Right atrium auricular region (tissue), 2 donors: Measurements from ENCODE around the gene DSE. TPM values are rescaled to one million over a fixed set of nuclear protein-coding genes. Genes with fewer than 3 reads are reported as not detected.
"Not testable (repeated sequence)": the region's sequence is repeated elsewhere in the genome, so short reads cannot be mapped to it uniquely, and the experiment has no call there.

Source experiments
- DNase-seq: peaks from one replicate; pipeline ENCODE4 v3.0.0-alpha.2; 2019; ENCODE audit warnings: low spot score
- H3K27ac ChIP-seq, 2 donors: fragments of 200-600 bp; sonication (generic); 1 replicate in 1 of 2; 2 replicates in 1 of 2; pipeline ENCODE4 v1.5.1; 2016 to 2019
- H3K27me3 ChIP-seq, 2 donors: fragments of 200-600 bp; sonication (generic); one replicate each; pipeline versions ENCODE4 v1.5.1 to v1.6.0; 2017 to 2019
- H3K36me3 ChIP-seq: fragments of 200-600 bp; sonication (generic); one replicate; pipeline ENCODE4 v1.5.1; 2016
- H3K4me1 ChIP-seq, 2 donors: fragments of 200-600 bp; sonication (generic); one replicate each; pipeline versions ENCODE4 v1.5.1 to v1.6.0; 2017 to 2019
- H3K4me3 ChIP-seq, 2 donors: fragments of 200-600 bp; sonication (generic); 1 replicate in 1 of 2; 2 replicates in 1 of 2; pipeline ENCODE4 v1.5.1; 2017 to 2019; ENCODE audit warnings: mild to moderate bottlenecking in 1 of 2, moderate library complexity in 1 of 2
- H3K9me3 ChIP-seq, 2 donors: fragments of 200-600 bp; sonication (generic); one replicate each; pipeline ENCODE4 v1.5.1; 2019
- CTCF ChIP-seq, 2 donors: fragments of 200-600 bp; sonication (generic); IDR thresholded peaks; one replicate each; pipeline ENCODE4 v1.5.1; 2019; ENCODE audit warnings: antibody characterized with exemption in 2 of 2
- total RNA-seq, 2 donors: library from RNA; depleted of rRNA; stranded (reverse); fragments of >200 nt; gene quantifications; one replicate each; pipeline ENCODE4 v1.1.0, GENCODE V29; 2016

Gene DSE
- total RNA-seq, 2 donors from 2014 or later, result 19.4 to 31.7 TPM

- Histone ChIP-seq H3K27ac (peak overlapping the region; percentile 41 to 61), H3K27me3 (no peaks in the 10 kb centered on the region), H3K4me1 (peaks cover 0 to 38% of the 10 kb centered on the region in 2 donors), H3K9me3 (no peaks in the 10 kb centered on the region), H3K4me3 (no peak overlapping the region), H3K36me3 (no peaks in the 10 kb centered on the region)
- TF ChIP-seq CTCF (IDR thresholded peaks at IDR 0.05), result no peak
- no peak for DNase-seq
Measured at GRCh38 chr6:116327803-116328527, 42.8 kb upstream of the DSE start.

GRCh38 chr6:116328528-116328903 lies 42.2 kb upstream of the DSE start:
- H3K4me1 ChIP-seq, result peaks cover 0 to 38% of the 10 kb centered on the region in 2 donors
- H3K4me3 ChIP-seq, result no peak overlapping the region
- no peaks in the 10 kb centered on the region for H3K9me3 ChIP-seq
- no peak for DNase-seq
- peak overlapping the region; percentile 17 to 61 for H3K27ac ChIP-seq
- H3K27me3 ChIP-seq, result no peaks in the 10 kb centered on the region
- TF ChIP-seq CTCF (IDR thresholded peaks at IDR 0.05), result no peak
- no peaks in the 10 kb centered on the region for H3K36me3 ChIP-seq

- no peaks in the 10 kb centered on the region for H3K27me3 ChIP-seq
- peak overlapping the region; percentile 17 to 61 for H3K27ac ChIP-seq
- TF ChIP-seq CTCF (IDR thresholded peaks at IDR 0.05), result no peak
- H3K9me3 ChIP-seq, result no peaks in the 10 kb centered on the region
- H3K4me1 ChIP-seq, result peaks cover 0 to 38% of the 10 kb centered on the region in 2 donors
- no peak for DNase-seq
- no peaks in the 10 kb centered on the region for H3K36me3 ChIP-seq
- H3K4me3 ChIP-seq, result no peak overlapping the region
Measured at GRCh38 chr6:116329156-116329555, 41.6 kb upstream of the DSE start.

GRCh38 chr6:116330511-116330910 lies 40.2 kb upstream of the DSE start:
- no peak for DNase-seq
- H3K4me1 ChIP-seq, result peaks cover 0 to 38% of the 10 kb centered on the region in 2 donors
- no peak overlapping the region for H3K4me3 ChIP-seq
- no peaks in the 10 kb centered on the region for H3K36me3 ChIP-seq
- TF ChIP-seq CTCF (IDR thresholded peaks at IDR 0.05), result no peak
- no peak overlapping the region for H3K27ac ChIP-seq
- H3K27me3 ChIP-seq, result no peaks in the 10 kb centered on the region
- no peaks in the 10 kb centered on the region for H3K9me3 ChIP-seq

- no peaks in the 10 kb centered on the region for H3K9me3 ChIP-seq
- H3K27ac ChIP-seq, result no peak overlapping the region
- H3K27me3 ChIP-seq, result no peaks in the 10 kb centered on the region
- H3K4me1 ChIP-seq, result peaks cover 0 to 22% of the 10 kb centered on the region in 2 donors
- no peak for DNase-seq
- no peaks in the 10 kb centered on the region for H3K36me3 ChIP-seq
- no peak for TF ChIP-seq CTCF (IDR thresholded peaks at IDR 0.05)
- no peak overlapping the region for H3K4me3 ChIP-seq
Measured at GRCh38 chr6:116332096-116332495, 38.7 kb upstream of the DSE start.

- DNase-seq, H3K27me3 ChIP-seq, H3K4me1 ChIP-seq, H3K9me3 ChIP-seq, H3K36me3 ChIP-seq, H3K4me3 ChIP-seq, H3K27ac ChIP-seq: not testable (repeated sequence)
Measured at GRCh38 chr6:116334638-116335409, 35.9 kb upstream of the DSE start.
